Activated T-cell treated with anti-CD3 and anti-CD28 coated beads, Interleukin-2, amount 50 U/mL, for 72 hours (primary cell): ENCODE results near the gene ERVFRD-1. TPM values are rescaled to one million over a fixed set of nuclear protein-coding genes. Genes with fewer than 3 reads are reported as not detected.

Experiments used
- ATAC-seq, 2 donors: fragments of 150-1000 bp; cut with Tn5 transposase; replicated peaks in 1 of 2; 2 replicates each; pipeline ENCODE4 v1.10.0; 2021; ENCODE audit warnings: moderate library complexity in 2 of 2, mild to moderate bottlenecking in 1 of 2
- DNase-seq, 2 donors: peaks; one replicate each; pipeline ENCODE4 v3.0.0; 2021 to 2022; ENCODE audit warnings: mixed read lengths in 1 of 2
- H3K27ac Mint-ChIP-seq: one replicate; pipeline ENCODE4 v1.8.0; 2022; ENCODE audit warnings: mild to moderate bottlenecking, moderate library complexity, mixed read lengths
- H3K27me3 Mint-ChIP-seq: one replicate; pipeline ENCODE4 v1.8.0; 2022; ENCODE audit warnings: low read depth, mixed read lengths
- H3K36me3 Mint-ChIP-seq, 2 donors: one replicate each; pipeline ENCODE4 v1.8.0; 2022; ENCODE audit warnings: mixed read lengths in 2 of 2, mild to moderate bottlenecking in 1 of 2; ENCODE audit not compliant: insufficient read depth in 2 of 2
- H3K4me1 Mint-ChIP-seq: one replicate; pipeline ENCODE4 v1.8.0; 2022; ENCODE audit warnings: low read depth, mixed read lengths
- H3K4me3 Mint-ChIP-seq, 2 donors: one replicate each; pipeline ENCODE4 v1.8.0; 2022; ENCODE audit warnings: mild to moderate bottlenecking in 2 of 2, mixed read lengths in 2 of 2, moderate library complexity in 2 of 2
- H3K9me3 Mint-ChIP-seq, 2 donors: one replicate each; pipeline ENCODE4 v1.8.0; 2022; ENCODE audit warnings: mixed read lengths in 2 of 2
- total RNA-seq, 2 donors: library from RNA; stranded (reverse); gene quantifications; one replicate each; pipeline ENCODE4 v1.2.3, GENCODE V29; 2022

Gene ERVFRD-1
- total RNA-seq, 2 donors from 2014 or later = not detected

- Mint-ChIP-seq H3K36me3 (no peaks in the 10 kb centered on the region), H3K9me3 (no peaks in the 10 kb centered on the region), H3K27ac (no peak overlapping the region), H3K27me3 (no peaks in the 10 kb centered on the region), H3K4me3 (no peak overlapping the region), H3K4me1 (no peaks in the 10 kb centered on the region)
- no peak for DNase-seq
- ATAC-seq = no peak
Measured at GRCh38 chr6:11069760-11070159, 41.8 kb downstream of the ERVFRD-1 start.

- ATAC-seq = no peak
- Mint-ChIP-seq H3K36me3 (no peaks in the 10 kb centered on the region), H3K4me1 (no peaks in the 10 kb centered on the region), H3K27me3 (no peaks in the 10 kb centered on the region), H3K4me3 (no peak overlapping the region), H3K9me3 (no peaks in the 10 kb centered on the region), H3K27ac (no peak overlapping the region)
- no peak for DNase-seq
Measured at GRCh38 chr6:11067348-11067747, 44.2 kb downstream of the ERVFRD-1 start.

- no peak overlapping the region for H3K27ac Mint-ChIP-seq
- H3K9me3 Mint-ChIP-seq = no peaks in the 10 kb centered on the region
- no peak for ATAC-seq
- H3K4me1 Mint-ChIP-seq = no peaks in the 10 kb centered on the region
- no peak overlapping the region for H3K4me3 Mint-ChIP-seq
- H3K27me3 Mint-ChIP-seq = no peaks in the 10 kb centered on the region
- DNase-seq = no peak
- no peaks in the 10 kb centered on the region for H3K36me3 Mint-ChIP-seq
Measured at GRCh38 chr6:11066505-11067347, 44.8 kb downstream of the ERVFRD-1 start.

- H3K36me3 Mint-ChIP-seq = no peaks in the 10 kb centered on the region
- peaks cover 6% of the 10 kb centered on the region for H3K27me3 Mint-ChIP-seq
- ATAC-seq (no peak), DNase-seq (no peak)
- H3K4me3 Mint-ChIP-seq = no peak overlapping the region
- H3K27ac Mint-ChIP-seq = no peak overlapping the region
- no peaks in the 10 kb centered on the region for H3K9me3 Mint-ChIP-seq
- no peaks in the 10 kb centered on the region for H3K4me1 Mint-ChIP-seq
Measured at GRCh38 chr6:11065436-11066202, 45.9 kb downstream of the ERVFRD-1 start.

- peaks cover 6% of the 10 kb centered on the region for H3K27me3 Mint-ChIP-seq
- no peaks in the 10 kb centered on the region for H3K36me3 Mint-ChIP-seq
- no peaks in the 10 kb centered on the region for H3K9me3 Mint-ChIP-seq
- ATAC-seq = no peak
- H3K27ac Mint-ChIP-seq = no peak overlapping the region
- H3K4me3 Mint-ChIP-seq = no peak overlapping the region
- no peaks in the 10 kb centered on the region for H3K4me1 Mint-ChIP-seq
- DNase-seq = no peak
Measured at GRCh38 chr6:11064836-11065235, 46.7 kb downstream of the ERVFRD-1 start.

- Mint-ChIP-seq H3K27ac (no peak overlapping the region), H3K9me3 (no peaks in the 10 kb centered on the region), H3K4me3 (no peak overlapping the region), H3K4me1 (no peaks in the 10 kb centered on the region), H3K27me3 (peaks cover 6% of the 10 kb centered on the region), H3K36me3 (no peaks in the 10 kb centered on the region)
- ATAC-seq = no peak
- DNase-seq = no peak
Measured at GRCh38 chr6:11062715-11063114, 48.8 kb downstream of the ERVFRD-1 start.

- peaks cover 6% of the 10 kb centered on the region for H3K27me3 Mint-ChIP-seq
- no peak overlapping the region for H3K4me3 Mint-ChIP-seq
- no peaks in the 10 kb centered on the region for H3K4me1 Mint-ChIP-seq
- no peaks in the 10 kb centered on the region for H3K36me3 Mint-ChIP-seq
- no peaks in the 10 kb centered on the region for H3K9me3 Mint-ChIP-seq
- ATAC-seq = no peak
- no peak overlapping the region for H3K27ac Mint-ChIP-seq
- no peak for DNase-seq
Measured at GRCh38 chr6:11062083-11062482, 49.4 kb downstream of the ERVFRD-1 start.

GRCh38 chr6:11058406-11058805 is 53.1 kb downstream of the ERVFRD-1 start:
- H3K27ac Mint-ChIP-seq = no peak overlapping the region
- no peaks in the 10 kb centered on the region for H3K36me3 Mint-ChIP-seq
- H3K4me1 Mint-ChIP-seq = no peaks in the 10 kb centered on the region
- DNase-seq (no peak), ATAC-seq (no peak)
- no peaks in the 10 kb centered on the region for H3K9me3 Mint-ChIP-seq
- H3K27me3 Mint-ChIP-seq = peaks cover 6% of the 10 kb centered on the region
- no peak overlapping the region for H3K4me3 Mint-ChIP-seq

GRCh38 chr6:11056871-11057270 is 54.7 kb downstream of the ERVFRD-1 start:
- Mint-ChIP-seq H3K9me3 (no peaks in the 10 kb centered on the region), H3K4me3 (no peak overlapping the region), H3K27me3 (peaks cover 6% of the 10 kb centered on the region), H3K27ac (no peak overlapping the region), H3K36me3 (no peaks in the 10 kb centered on the region), H3K4me1 (no peaks in the 10 kb centered on the region)
- ATAC-seq (no peak), DNase-seq (no peak)

GRCh38 chr6:11055127-11055627 is 56.3 kb downstream of the ERVFRD-1 start:
- H3K4me3 Mint-ChIP-seq = no peak overlapping the region
- no peaks in the 10 kb centered on the region for H3K9me3 Mint-ChIP-seq
- no peak overlapping the region for H3K27ac Mint-ChIP-seq
- no peak for ATAC-seq
- DNase-seq = no peak
- H3K4me1 Mint-ChIP-seq = no peaks in the 10 kb centered on the region
- peaks cover 6% of the 10 kb centered on the region for H3K27me3 Mint-ChIP-seq
- no peaks in the 10 kb centered on the region for H3K36me3 Mint-ChIP-seq

GRCh38 chr6:11054722-11055121 is 56.8 kb downstream of the ERVFRD-1 start:
- Mint-ChIP-seq H3K9me3 (no peaks in the 10 kb centered on the region), H3K36me3 (no peaks in the 10 kb centered on the region), H3K27me3 (peaks cover 10% of the 10 kb centered on the region), H3K4me3 (no peak overlapping the region), H3K4me1 (no peaks in the 10 kb centered on the region), H3K27ac (no peak overlapping the region)
- ATAC-seq (no peak), DNase-seq (no peak)

- no peaks in the 10 kb centered on the region for H3K4me1 Mint-ChIP-seq
- ATAC-seq = no peak
- no peak for DNase-seq
- no peak overlapping the region for H3K27ac Mint-ChIP-seq
- H3K4me3 Mint-ChIP-seq = no peak overlapping the region
- H3K9me3 Mint-ChIP-seq = no peaks in the 10 kb centered on the region
- peaks cover 23% of the 10 kb centered on the region for H3K27me3 Mint-ChIP-seq
- no peaks in the 10 kb centered on the region for H3K36me3 Mint-ChIP-seq
Measured at GRCh38 chr6:11053307-11053706, 58.2 kb downstream of the ERVFRD-1 start.
